HepG2 (cell line): ENCODE results near the gene EBF3. TPM values are rescaled to one million over a fixed set of nuclear protein-coding genes. Genes with fewer than 3 reads are reported as not detected.

ENCODE experiments used
- ATAC-seq: fragments of 200-7000 bp; cut with Tn5 transposase; 3 replicates; pipeline ENCODE4 v1.9.1; 2020; ENCODE audit warnings: mild to moderate bottlenecking, moderate library complexity
- BruUV-seq: library from RNA; stranded (reverse); fragments of 400-500 nt; replicated peaks from 2 replicates; lab custom pipeline; 2021; lab: Mats Ljungman, UMichigan
- CTCF ChIA-PET: fragments of 300-600 bp; formaldehyde crosslinking; extraction: SDS; loops from one replicate; lab custom pipeline; 2021; ENCODE audit warnings: low total read pairs, inconsistent platforms, low intra/inter-chr PET ratio; lab: Yijun Ruan, JAX
- POLR2A ChIA-PET: fragments of 350-600 bp; sonication (Branson Sonifier 250); formaldehyde crosslinking; loops from one replicate; lab custom pipeline; 2020; ENCODE audit warnings: antibody characterized with exemption, inconsistent platforms; lab: Yijun Ruan, JAX
- DNase-seq: peaks from one replicate; pipeline ENCODE4 v3.0.0-alpha.2; 2015; ENCODE audit warnings: low spot score
- FAIRE-seq: peaks from 3 replicates; lab custom pipeline; 2011; peaks lifted over from hg19 to GRCh38; lab: Jason Lieb, UNC
- H2AFZ ChIP-seq: one replicate; pipeline ENCODE4 v1.6.1; 2011; ENCODE audit warnings: low read length, inconsistent platforms
- H3K27ac ChIP-seq: fragments of 300-600 bp; 3 replicates; pipeline ENCODE4 v1.8.0; 2011; ENCODE audit warnings: mixed run types, mild to moderate bottlenecking, mixed read lengths, low read length, inconsistent platforms; ENCODE audit not compliant: insufficient read depth; ENCODE audit errors: extremely low read length
- H3K27me3 ChIP-seq, 2 experiments: fragments of 200-600 bp in 1 of 2; 2 replicates in 1 of 2; 3 replicates in 1 of 2; pipeline versions ENCODE4 v1.6.0 to v1.8.0; 2011; ENCODE audit warnings: low read length in 2 of 2, mild to moderate bottlenecking in 2 of 2, moderate library complexity in 2 of 2, inconsistent platforms in 1 of 2; ENCODE audit not compliant: insufficient read depth in 2 of 2, control insufficient read depth in 1 of 2
- H3K36me3 ChIP-seq, 2 experiments: fragments of 200-600 bp in 1 of 2; replicated peaks in 1 of 2; 2 replicates in 1 of 2; 3 replicates in 1 of 2; pipeline versions ENCODE4 v1.5.1 to v1.8.0; 2011; ENCODE audit warnings: low read length in 2 of 2, inconsistent platforms in 1 of 2; ENCODE audit not compliant: insufficient read depth in 2 of 2, control insufficient read depth in 1 of 2
- H3K4me1 ChIP-seq: 2 replicates; pipeline ENCODE4 v1.5.1; 2012; ENCODE audit warnings: low read length, inconsistent platforms; ENCODE audit not compliant: insufficient read depth
- H3K4me2 ChIP-seq: 2 replicates; pipeline ENCODE4 v1.6.0; 2011; ENCODE audit warnings: low read depth, low read length, inconsistent platforms
- H3K4me3 ChIP-seq, 3 experiments: fragments of 200-600 bp in 1 of 3; sonication (generic), shearing (Covaris generic) in 1 of 3; replicated peaks in 1 of 3; 2 replicates each; pipeline ENCODE4 v1.5.1; 2011 to 2016; ENCODE audit warnings: low read length in 3 of 3, inconsistent platforms in 2 of 3, low read depth in 2 of 3, mild to moderate bottlenecking in 2 of 3, control low read depth in 1 of 3, mixed read lengths in 1 of 3; ENCODE audit not compliant: insufficient read depth in 1 of 3
- H3K79me2 ChIP-seq: one replicate; pipeline ENCODE4 v1.6.1; 2011; ENCODE audit warnings: low read length, inconsistent platforms; ENCODE audit not compliant: insufficient read depth
- H3K9ac ChIP-seq: 2 replicates; pipeline ENCODE4 v1.6.0; 2011; ENCODE audit warnings: mild to moderate bottlenecking, low read depth, low read length, inconsistent platforms; ENCODE audit not compliant: insufficient read depth
- H3K9me3 ChIP-seq: 2 replicates; pipeline ENCODE4 v1.5.1; 2012; ENCODE audit warnings: mild to moderate bottlenecking, low read length
- H4K20me1 ChIP-seq: 2 replicates; pipeline ENCODE4 v1.6.0; 2011; ENCODE audit warnings: inconsistent platforms, mild to moderate bottlenecking, low read length, moderate library complexity; ENCODE audit not compliant: insufficient read depth
- CBFB ChIP-seq: sonication (generic); formaldehyde crosslinking; IDR thresholded peaks from 2 replicates; pipeline ENCODE4 v1.4.0; 2020; ENCODE audit warnings: missing genetic modification reagents
- DPF2 ChIP-seq: sonication (generic); formaldehyde crosslinking; IDR thresholded peaks from 2 replicates; pipeline ENCODE4 v1.4.0; 2020; ENCODE audit warnings: mild to moderate bottlenecking, low read depth, missing genetic modification reagents, borderline replicate concordance
- HDAC2 ChIP-seq: sonication (generic); formaldehyde crosslinking; IDR thresholded peaks from 2 replicates; pipeline ENCODE4 v1.4.0; 2020; ENCODE audit warnings: missing genetic modification reagents
- KDM1A ChIP-seq: IDR thresholded peaks from 2 replicates; pipeline ENCODE4 v1.6.1; 2016; ENCODE audit warnings: missing compliant biosample characterization
- NFE2L2 ChIP-seq: fragments of 150-350 bp; IDR thresholded peaks from 2 replicates; pipeline ENCODE4 v1.6.1; 2014; ENCODE audit warnings: low read length
- RXRB ChIP-seq: IDR thresholded peaks from 2 replicates; pipeline ENCODE4 v1.6.1; 2016; ENCODE audit warnings: borderline replicate concordance, missing genetic modification reagents, missing compliant biosample characterization
- YEATS2 ChIP-seq: sonication (generic); formaldehyde crosslinking; IDR thresholded peaks from 2 replicates; pipeline ENCODE4 v1.4.0; 2020; ENCODE audit warnings: missing genetic modification reagents, borderline replicate concordance
- ZNF20 ChIP-seq: sonication (generic); formaldehyde crosslinking; IDR thresholded peaks from 2 replicates; pipeline ENCODE4 v1.4.0; 2020; ENCODE audit warnings: mild to moderate bottlenecking, moderate library complexity, missing genetic modification reagents
- ZNF619 ChIP-seq: sonication (generic); formaldehyde crosslinking; IDR thresholded peaks from 2 replicates; pipeline ENCODE4 v1.4.0; 2020; ENCODE audit warnings: mild to moderate bottlenecking, missing genetic modification reagents
- WGBS: methylation state at CpG from one replicate; pipeline ENCODE4 v1.1.6; 2017; ENCODE audit warnings: low lambda C conversion rate; 5-methylcytosine and 5-hydroxymethylcytosine counted together
- in situ Hi-C: cut with HindIII; loops from 2 replicates; pipeline ENCODE4 v1.10.0; 2017; ENCODE audit warnings: low pct_unique_long_range_greater_than_20kb; ENCODE audit not compliant: extremely low pct_ligation_motif_present
- intact Hi-C: fragments of 100-400 bp; cut with micrococcal nuclease; formaldehyde crosslinking; loops from one replicate; pipeline ENCODE4 v1.10.0; 2022; ENCODE audit not compliant: unreplicated experiment
- polyA plus RNA-seq, 8 experiments: library from polyadenylated mRNA; depleted of rRNA in 3 of 8; stranded (reverse) in 7 of 8; unstranded in 1 of 8; fragments of >200 nt; fragmentation: Illumina TruSeq in 4 of 8; extraction: Trizol in 4 of 8; gene quantifications; 2 replicates each; pipeline versions ENCODE4 v1.2.1 to v1.2.3, GENCODE V29; 2011 to 2016; ENCODE audit warnings: low read depth in 4 of 8, missing spikeins in 1 of 8, mixed read lengths in 1 of 8; ENCODE audit not compliant: insufficient read depth in 1 of 8
- total RNA-seq, 5 experiments: library from RNA; depleted of rRNA; stranded (reverse); fragments of >200 nt; fragmentation: Illumina TruSeq; extraction: Trizol; gene quantifications; 2 replicates each; pipeline ENCODE4 v1.2.3, GENCODE V29; 2016; ENCODE audit warnings: low read depth in 1 of 5

Gene EBF3
- total and polyA plus RNA-seq, 2 of the 13 experiments (the other 11 are each of a cell fraction or from before 2014, with no cell fraction given): not detected

GRCh38 chr10:129949411-129949810 lies 14.7 kb downstream of the EBF3 start:
- Histone ChIP-seq H4K20me1 (no peaks in the 10 kb centered on the region), H3K4me2 (no peak overlapping the region), H3K9me3 (no peaks in the 10 kb centered on the region), H3K4me3 (no peak overlapping the region), H3K27ac (no peak overlapping the region), H3K4me1 (no peaks in the 10 kb centered on the region), H3K79me2 (no peaks in the 10 kb centered on the region), H3K36me3 (no peaks in the 10 kb centered on the region), H3K9ac (no peak overlapping the region), H2AFZ (no peak overlapping the region), H3K27me3 (peaks cover 5 to 37% of the 10 kb centered on the region in 2 experiments; a peak in 4 of 5 replicates)
- TF ChIP-seq RXRB (no peak), KDM1A (CRISPR knock-in tag) (no peak), DPF2 (CRISPR knock-in tag) (no peak), CBFB (CRISPR knock-in tag) (no peak), HDAC2 (CRISPR knock-in tag) (no peak), NFE2L2 (no peak), ZNF20 (CRISPR knock-in tag) (no peak), YEATS2 (CRISPR knock-in tag) (no peak)
- no TSS peak for BruUV-seq
- in situ Hi-C loops (no loop called here), intact Hi-C loops (no loop called here)
- no peak for FAIRE-seq
- 77% methylated on average over 5 of the region's 9 CpGs for WGBS
- ChIA-PET POLR2A (no interaction called here), CTCF (no interaction called here)
- ATAC-seq: no peak
- no peak for DNase-seq

- DNase-seq: no peak
- intact Hi-C loops: no loop called here
- Histone ChIP-seq H2AFZ (no peak overlapping the region), H3K27ac (no peak overlapping the region), H3K36me3 (no peaks in the 10 kb centered on the region), H3K4me1 (no peaks in the 10 kb centered on the region), H3K4me3 (no peak overlapping the region), H3K27me3 (peaks cover 5 to 51% of the 10 kb centered on the region in 2 experiments; a peak in 4 of 5 replicates), H4K20me1 (no peaks in the 10 kb centered on the region), H3K9me3 (no peaks in the 10 kb centered on the region), H3K79me2 (no peaks in the 10 kb centered on the region), H3K9ac (no peak overlapping the region), H3K4me2 (no peak overlapping the region)
- 12% methylated on average over 11 of the region's 14 CpGs for WGBS
- no peak for ATAC-seq
- POLR2A ChIA-PET: no interaction called here
- no TSS peak for BruUV-seq
- no peak for TF ChIP-seq ZNF619 (CRISPR knock-in tag)
- in situ Hi-C loops: no loop called here
- FAIRE-seq: no peak
- CTCF ChIA-PET: no interaction called here
These were observed 17.2 kb downstream of the EBF3 start for GRCh38 chr10:129946859-129947258.
